KMS-11 (cell line): ENCODE results near the gene KCTD2.
A peak's percentile ranks its signal among the peaks of the same experiment; 100 is the strongest.

Experiments
- H2AFZ ChIP-seq: fragments of 200-600 bp; sonication (generic); 2 replicates; pipeline ENCODE4 v1.6.1; 2016; ENCODE audit warnings: antibody characterized with exemption, mixed run types, low read depth
- H3K27ac ChIP-seq: fragments of 200-600 bp; sonication (generic); 2 replicates; pipeline ENCODE4 v1.6.1; 2016; ENCODE audit warnings: mild to moderate bottlenecking, mixed run types
- H3K27me3 ChIP-seq: fragments of 200-600 bp; sonication (generic); 2 replicates; pipeline ENCODE4 v1.6.1; 2017; ENCODE audit warnings: mild to moderate bottlenecking, low read depth, mixed run types, moderate library complexity; ENCODE audit not compliant: insufficient read depth
- H3K36me3 ChIP-seq: fragments of 200-600 bp; sonication (generic); 2 replicates; pipeline ENCODE4 v1.6.1; 2017; ENCODE audit warnings: mild to moderate bottlenecking, mixed run types; ENCODE audit not compliant: insufficient read depth
- H3K4me1 ChIP-seq: fragments of 200-600 bp; sonication (generic); 2 replicates; pipeline ENCODE4 v1.6.1; 2016; ENCODE audit warnings: mild to moderate bottlenecking, low read depth, mixed run types; ENCODE audit not compliant: poor library complexity, severe bottlenecking
- H3K4me2 ChIP-seq: fragments of 200-600 bp; sonication (generic); 2 replicates; pipeline ENCODE4 v1.7.0; 2016; ENCODE audit warnings: mild to moderate bottlenecking, mixed run types
- H3K4me3 ChIP-seq: fragments of 200-600 bp; sonication (generic); IDR thresholded peaks from 2 replicates; pipeline ENCODE4 v1.6.1; 2017; ENCODE audit warnings: low read depth, low read length, mixed read lengths; ENCODE audit not compliant: insufficient read depth
- H3K79me2 ChIP-seq: fragments of 200-600 bp; sonication (generic); 2 replicates; pipeline ENCODE4 v1.6.1; 2016; ENCODE audit warnings: low read depth, mixed run types; ENCODE audit not compliant: insufficient read depth
- H3K9ac ChIP-seq: fragments of 200-600 bp; sonication (generic); 2 replicates; pipeline ENCODE4 v1.6.1; 2016; ENCODE audit warnings: mild to moderate bottlenecking, mixed run types
- H4K20me1 ChIP-seq: fragments of 200-600 bp; sonication (generic); 2 replicates; pipeline ENCODE4 v1.6.1; 2016; ENCODE audit warnings: mild to moderate bottlenecking, mixed run types; ENCODE audit not compliant: insufficient read depth
- TF ChIP-seq, protein P1 (sequence below): fragments of 200-600 bp; sonication (generic); conservative IDR thresholded peaks from 2 replicates; pipeline ENCODE4 v1.6.1; 2017; ENCODE audit warnings: low read depth, mild to moderate bottlenecking, antibody characterized with exemption, low read length, moderate library complexity, mixed read lengths

The KCTD2 gene

DNA sequence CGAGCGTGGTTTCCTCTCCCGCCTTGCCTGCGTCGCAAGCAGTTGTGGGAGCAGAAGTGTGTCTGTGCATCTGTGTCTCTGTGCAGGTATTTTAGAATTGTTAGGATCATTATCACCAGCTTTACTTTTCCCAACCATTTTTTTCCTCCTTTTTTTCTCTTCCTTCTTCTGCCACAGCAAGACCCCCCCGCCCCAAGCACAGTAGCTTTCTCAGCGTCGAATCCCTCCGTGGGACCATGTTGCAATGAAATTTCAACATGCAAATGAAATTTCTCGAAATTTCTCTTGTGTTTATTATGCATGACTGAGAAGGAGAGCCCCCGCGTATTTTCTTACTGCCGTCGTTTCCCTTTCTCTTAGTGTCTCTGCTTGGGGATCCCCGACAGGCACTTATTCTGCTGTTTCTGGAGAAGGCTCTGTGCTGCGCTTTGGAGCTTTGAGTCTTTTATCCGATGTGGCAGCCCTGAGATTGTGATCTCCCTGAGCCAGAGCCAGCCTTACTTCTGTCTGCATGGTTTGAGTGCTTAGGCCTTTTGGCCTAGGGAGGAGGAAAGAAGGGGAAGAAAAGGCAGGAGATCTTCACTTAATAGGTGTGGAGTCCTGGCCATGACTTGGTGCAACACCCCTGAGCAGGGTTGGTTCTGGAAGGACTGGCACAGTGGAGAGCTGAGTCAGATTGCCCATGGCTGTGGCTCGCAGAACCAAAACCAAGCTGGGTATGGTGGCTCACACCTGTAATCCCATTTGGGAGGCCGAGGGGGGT lies 67.7 kb downstream of the KCTD2 start:
- H3K4me2 ChIP-seq: peak overlapping the region; percentile 85

More for the DNA sequence above, 67.7 kb downstream of the KCTD2 start:
- H2AFZ ChIP-seq: peak overlapping the region; percentile 75
- H3K4me3 ChIP-seq: peak overlapping the region; percentile 30
- H3K27ac ChIP-seq: peak overlapping the region; percentile 14; the same call in 1 of the 2 replicates
- peaks cover 5% of the 10 kb centered on the region; the same call in 1 of the 2 replicates for H3K79me2 ChIP-seq
- peaks cover 20% of the 10 kb centered on the region for H3K4me1 ChIP-seq
- no peaks in the 10 kb centered on the region for H3K36me3 ChIP-seq
- TF ChIP-seq, protein P1, sequence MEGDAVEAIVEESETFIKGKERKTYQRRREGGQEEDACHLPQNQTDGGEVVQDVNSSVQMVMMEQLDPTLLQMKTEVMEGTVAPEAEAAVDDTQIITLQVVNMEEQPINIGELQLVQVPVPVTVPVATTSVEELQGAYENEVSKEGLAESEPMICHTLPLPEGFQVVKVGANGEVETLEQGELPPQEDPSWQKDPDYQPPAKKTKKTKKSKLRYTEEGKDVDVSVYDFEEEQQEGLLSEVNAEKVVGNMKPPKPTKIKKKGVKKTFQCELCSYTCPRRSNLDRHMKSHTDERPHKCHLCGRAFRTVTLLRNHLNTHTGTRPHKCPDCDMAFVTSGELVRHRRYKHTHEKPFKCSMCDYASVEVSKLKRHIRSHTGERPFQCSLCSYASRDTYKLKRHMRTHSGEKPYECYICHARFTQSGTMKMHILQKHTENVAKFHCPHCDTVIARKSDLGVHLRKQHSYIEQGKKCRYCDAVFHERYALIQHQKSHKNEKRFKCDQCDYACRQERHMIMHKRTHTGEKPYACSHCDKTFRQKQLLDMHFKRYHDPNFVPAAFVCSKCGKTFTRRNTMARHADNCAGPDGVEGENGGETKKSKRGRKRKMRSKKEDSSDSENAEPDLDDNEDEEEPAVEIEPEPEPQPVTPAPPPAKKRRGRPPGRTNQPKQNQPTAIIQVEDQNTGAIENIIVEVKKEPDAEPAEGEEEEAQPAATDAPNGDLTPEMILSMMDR: no peak
- H4K20me1 ChIP-seq: no peaks in the 10 kb centered on the region
- H3K9ac ChIP-seq: peak overlapping the region; percentile 63
- no peaks in the 10 kb centered on the region for H3K27me3 ChIP-seq
